ENCODE data around the gene TMED10.

Gene TMED10

GRCh38 chr14:75176142-75176820 lies at the start of gene TMED10:
TMED10 (minus strand) TSS chr14:75176612; CDS start chr14:75176579, 33 bp downstream.
- FAIRE-seq = no peak
- peak; percentile 61 for DNase-seq (ENCODE audit: low spot score)

GRCh38 chr14:75224561-75224960 lies 48.1 kb upstream of the TMED10 start:
- FAIRE-seq = no peak
- DNase-seq (ENCODE audit: low spot score) = no peak

GRCh38 chr14:75223664-75224154 lies 47.3 kb upstream of the TMED10 start:
- peak; percentile 3 for DNase-seq (ENCODE audit: low spot score)
- FAIRE-seq = no peak

GRCh38 chr14:75222208-75222701 lies 45.8 kb upstream of the TMED10 start:
- FAIRE-seq = no peak
- DNase-seq (ENCODE audit: low spot score) = peak; percentile 25

GRCh38 chr14:75221797-75222196 lies 45.4 kb upstream of the TMED10 start:
- FAIRE-seq (no peak), DNase-seq (ENCODE audit: low spot score) (no peak)

- DNase-seq (ENCODE audit: low spot score) (no peak), FAIRE-seq (no peak)
Observed at GRCh38 chr14:75220156-75220555, 43.7 kb upstream of the TMED10 start.

- no peak for FAIRE-seq
Observed at GRCh38 chr14:75217508-75218206, 41.2 kb upstream of the TMED10 start.

GRCh38 chr14:75216427-75217006 lies 40.1 kb upstream of the TMED10 start:
- FAIRE-seq = no peak
- no peak for DNase-seq (ENCODE audit: low spot score)

More at GRCh38 chr14:75217508-75218206, 41.2 kb upstream of the TMED10 start:
- DNase-seq (ENCODE audit: low spot score) = no peak

GRCh38 chr14:75215520-75215919 lies 39.1 kb upstream of the TMED10 start:
- DNase-seq (ENCODE audit: low spot score) = no peak
- no peak for FAIRE-seq

GRCh38 chr14:75214558-75214957 lies 38.1 kb upstream of the TMED10 start:
- DNase-seq (ENCODE audit: low spot score) (no peak), FAIRE-seq (no peak)

- DNase-seq (ENCODE audit: low spot score) (no peak), FAIRE-seq (no peak)
Observed at GRCh38 chr14:75213172-75213571, 36.8 kb upstream of the TMED10 start.

GRCh38 chr14:75208843-75209242 lies 32.4 kb upstream of the TMED10 start:
- FAIRE-seq = no peak
- DNase-seq (ENCODE audit: low spot score) = no peak

GRCh38 chr14:75206190-75206589 lies 29.8 kb upstream of the TMED10 start:
- FAIRE-seq = no peak

GRCh38 chr14:75205591-75205990 lies 29.2 kb upstream of the TMED10 start:
- FAIRE-seq = no peak
- DNase-seq (ENCODE audit: low spot score) = peak; percentile 16

More at GRCh38 chr14:75206190-75206589, 29.8 kb upstream of the TMED10 start:
- DNase-seq (ENCODE audit: low spot score) = no peak

- no peak for FAIRE-seq
- DNase-seq (ENCODE audit: low spot score) = no peak
Observed at GRCh38 chr14:75204116-75204515, 27.7 kb upstream of the TMED10 start.

GRCh38 chr14:75202657-75203056 lies 26.2 kb upstream of the TMED10 start:
- DNase-seq (ENCODE audit: low spot score) (no peak), FAIRE-seq (no peak)

GRCh38 chr14:75201087-75201486 lies 24.7 kb upstream of the TMED10 start:
- DNase-seq (ENCODE audit: low spot score) (no peak), FAIRE-seq (no peak)

- FAIRE-seq (no peak), DNase-seq (ENCODE audit: low spot score) (no peak)
Observed at GRCh38 chr14:75200451-75200850, 24.0 kb upstream of the TMED10 start.

GRCh38 chr14:75198291-75198933 lies 22.0 kb upstream of the TMED10 start:
- no peak for FAIRE-seq

GRCh38 chr14:75197338-75197737 lies 20.9 kb upstream of the TMED10 start:
- no peak for FAIRE-seq

More at GRCh38 chr14:75198291-75198933, 22.0 kb upstream of the TMED10 start:
- DNase-seq (ENCODE audit: low spot score) = no peak

GRCh38 chr14:75196468-75196867 lies 20.1 kb upstream of the TMED10 start:
- DNase-seq (ENCODE audit: low spot score) (no peak), FAIRE-seq (no peak)

More at GRCh38 chr14:75197338-75197737, 20.9 kb upstream of the TMED10 start:
- DNase-seq (ENCODE audit: low spot score) = no peak
